ENCODE results near the gene CSNK1D. TPM values are rescaled to one million over a fixed set of nuclear protein-coding genes. Genes with fewer than 3 reads are reported as not detected.

The CSNK1D gene
- total and polyA plus RNA-seq, 4 donors, result 72.7 to 160 (median 123) TPM

- ATAC-seq (ENCODE audit: insufficient read depth, low FRiP score) (no peak), DNase-seq (no peak)
- no peak overlapping the region for H3K4me3 ChIP-seq
- H3K9me3 ChIP-seq (ENCODE audit: control insufficient read depth in 4 of 4, insufficient read depth in 3 of 4, low read length in 3 of 4), result no peaks in the 10 kb centered on the region
- no peak for TF ChIP-seq CTCF (IDR thresholded peaks at IDR 0.05; ENCODE audit: control extremely low read depth, extremely low read depth)
- H3K9ac ChIP-seq (ENCODE audit: insufficient read depth in 1 of 2, low read length in 2 of 2), result no peak overlapping the region
- 66 to 79% methylated on average over 21 of the region's 21 CpGs for WGBS, 2 donors
- H3K27ac ChIP-seq (ENCODE audit: low read depth in 1 of 2, low read length in 1 of 2), result peak overlapping the region; percentile 83 to 88
- peaks cover 0 to 67% (median 37%) of the 10 kb centered on the region in 5 donors for H3K4me1 ChIP-seq (ENCODE audit: control insufficient read depth in 5 of 5, insufficient read depth in 5 of 5, low read length in 5 of 5)
- H3K27me3 ChIP-seq (ENCODE audit: control insufficient read depth in 3 of 3, insufficient read depth in 3 of 3, low read length in 2 of 3), result no peaks in the 10 kb centered on the region
- peaks cover 0 to 9% (median 0%) of the 10 kb centered on the region in 4 donors for H3K36me3 ChIP-seq (ENCODE audit: control insufficient read depth in 4 of 4, insufficient read depth in 4 of 4, low read length in 4 of 4)
Observed at GRCh38 chr17:82232322-82232820, 41.1 kb downstream of the CSNK1D start.

- H3K4me1 ChIP-seq (ENCODE audit: control insufficient read depth in 5 of 5, insufficient read depth in 5 of 5, low read length in 5 of 5), result peaks cover 0 to 65% (median 34%) of the 10 kb centered on the region in 5 donors
- no peaks in the 10 kb centered on the region for H3K9me3 ChIP-seq (ENCODE audit: control insufficient read depth in 4 of 4, insufficient read depth in 3 of 4, low read length in 3 of 4)
- 2 to 5% methylated on average over 37 to 42 of the region's 42 CpGs for WGBS, 2 donors
- no peaks in the 10 kb centered on the region for H3K27me3 ChIP-seq (ENCODE audit: control insufficient read depth in 3 of 3, insufficient read depth in 3 of 3, low read length in 2 of 3)
- peak overlapping the region; percentile 83 to 88 for H3K27ac ChIP-seq (ENCODE audit: low read depth in 1 of 2, low read length in 1 of 2)
- no peak overlapping the region for H3K9ac ChIP-seq (ENCODE audit: insufficient read depth in 1 of 2, low read length in 2 of 2)
- ATAC-seq (ENCODE audit: insufficient read depth, low FRiP score) (peak; percentile 50), DNase-seq (peak; percentile 76 to 85 (median 82))
- peak overlapping the region; percentile 47 for H3K4me3 ChIP-seq
- peaks cover 0 to 2% (median 0%) of the 10 kb centered on the region in 4 donors for H3K36me3 ChIP-seq (ENCODE audit: control insufficient read depth in 4 of 4, insufficient read depth in 4 of 4, low read length in 4 of 4)
- no peak for TF ChIP-seq CTCF (IDR thresholded peaks at IDR 0.05; ENCODE audit: control extremely low read depth, extremely low read depth)
Observed at GRCh38 chr17:82231562-82232321, 41.8 kb downstream of the CSNK1D start.

- peaks cover 0 to 60% (median 31%) of the 10 kb centered on the region in 5 donors for H3K4me1 ChIP-seq (ENCODE audit: control insufficient read depth in 5 of 5, insufficient read depth in 5 of 5, low read length in 5 of 5)
- no peaks in the 10 kb centered on the region for H3K27me3 ChIP-seq (ENCODE audit: control insufficient read depth in 3 of 3, insufficient read depth in 3 of 3, low read length in 2 of 3)
- ATAC-seq (ENCODE audit: insufficient read depth, low FRiP score) (peak; percentile 20), DNase-seq (no peak)
- H3K9ac ChIP-seq (ENCODE audit: insufficient read depth in 1 of 2, low read length in 2 of 2), result no peak overlapping the region
- 0 to 2% methylated on average over 5 to 18 of the region's 18 CpGs for WGBS, 2 donors
- peak overlapping the region; percentile 47 for H3K4me3 ChIP-seq
- H3K27ac ChIP-seq (ENCODE audit: low read depth in 1 of 2, low read length in 1 of 2), result peak overlapping the region; percentile 83 to 88
- H3K9me3 ChIP-seq (ENCODE audit: control insufficient read depth in 4 of 4, insufficient read depth in 3 of 4, low read length in 3 of 4), result no peaks in the 10 kb centered on the region
- no peak for TF ChIP-seq CTCF (IDR thresholded peaks at IDR 0.05; ENCODE audit: control extremely low read depth, extremely low read depth)
- no peaks in the 10 kb centered on the region for H3K36me3 ChIP-seq (ENCODE audit: control insufficient read depth in 4 of 4, insufficient read depth in 4 of 4, low read length in 4 of 4)
Observed at GRCh38 chr17:82231312-82231561, 42.3 kb downstream of the CSNK1D start.
